ENCODE data around the gene D2HGDH.
"Not testable (repeated sequence)": the region's sequence is repeated elsewhere in the genome, so short reads cannot be mapped to it uniquely, and the experiment has no call there.

D2HGDH gene

GRCh38 chr2:241726459-241726858 lies 8.0 kb upstream of the D2HGDH start:
- DNase-seq, result no peak

GRCh38 chr2:241728000-241728399 lies 6.4 kb upstream of the D2HGDH start:
- DNase-seq, result no peak

- DNase-seq, result no peak
Observed at GRCh38 chr2:241728627-241729026, 5.8 kb upstream of the D2HGDH start.

DNA sequence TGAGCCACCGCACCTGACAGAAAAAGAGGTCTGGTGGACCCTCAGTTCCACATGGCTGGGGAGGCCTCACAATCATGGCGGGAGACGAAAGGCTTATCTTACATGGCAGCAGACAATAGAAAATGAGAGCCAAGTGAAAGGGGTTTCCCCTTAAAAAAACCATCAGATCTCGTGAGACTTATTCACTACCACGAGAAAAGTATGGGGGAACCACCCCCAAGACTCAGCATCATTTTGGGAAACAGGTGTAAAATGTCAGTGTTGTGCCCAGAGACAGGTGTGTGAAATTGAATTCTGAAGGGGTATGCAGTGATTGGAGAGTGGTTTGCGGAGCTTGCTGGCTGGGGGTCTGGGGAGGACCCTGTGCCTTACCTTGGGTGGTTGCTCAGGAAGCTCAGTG lies 4.6 kb upstream of the D2HGDH start:
- no peak for DNase-seq

- no peak for DNase-seq
Observed at GRCh38 chr2:241730671-241731293, 3.6 kb upstream of the D2HGDH start.

- DNase-seq, result not testable (repeated sequence)
Observed at GRCh38 chr2:241732513-241733186, 1.8 kb upstream of the D2HGDH start.

DNA sequence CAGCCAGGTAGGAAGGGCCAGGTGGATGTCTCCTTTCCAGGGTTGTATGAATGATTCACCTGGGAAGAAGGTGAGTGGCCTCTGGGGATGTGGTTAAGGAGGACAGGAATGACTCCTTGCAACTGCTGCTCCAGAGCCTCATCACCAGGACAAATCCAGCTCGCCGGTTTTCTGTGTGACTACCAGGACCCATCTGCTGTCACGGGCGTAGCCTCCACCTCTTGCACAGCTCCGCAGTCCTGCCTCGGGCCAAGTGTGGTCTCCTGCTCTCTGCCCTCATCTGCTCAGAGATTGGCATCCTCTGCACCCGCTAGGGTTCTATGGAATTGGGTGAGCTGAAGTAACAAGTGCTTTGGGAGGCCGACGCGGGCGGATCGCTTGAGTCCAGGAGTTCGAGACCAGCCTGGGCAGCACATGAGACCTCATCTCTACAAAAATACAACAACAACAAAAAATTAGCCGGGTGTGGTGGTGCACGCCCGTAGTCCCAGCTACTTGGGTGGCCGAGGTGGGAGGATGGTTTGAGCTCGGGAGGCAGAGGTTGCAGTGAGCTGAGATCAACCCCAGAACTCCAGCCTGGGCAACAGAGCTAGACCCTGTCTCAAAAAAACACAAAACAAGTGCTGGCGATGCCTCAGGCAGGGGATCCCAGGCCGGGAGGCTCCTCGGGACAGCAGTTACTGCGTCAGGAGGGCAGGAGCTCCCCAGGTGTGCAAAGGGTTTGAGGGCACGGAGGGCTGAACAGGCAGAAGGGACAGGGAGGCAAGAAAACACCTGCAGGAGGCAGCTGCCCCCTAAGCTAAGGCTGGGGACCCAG lies 831 bp upstream of the D2HGDH start:
- DNase-seq, result no peak

- no peak for DNase-seq
Observed at GRCh38 chr2:241734208-241734466, 293 bp upstream of the D2HGDH start.

- no peak for DNase-seq
Observed at GRCh38 chr2:241736111-241736510, 1.7 kb downstream of the D2HGDH start.

DNA sequence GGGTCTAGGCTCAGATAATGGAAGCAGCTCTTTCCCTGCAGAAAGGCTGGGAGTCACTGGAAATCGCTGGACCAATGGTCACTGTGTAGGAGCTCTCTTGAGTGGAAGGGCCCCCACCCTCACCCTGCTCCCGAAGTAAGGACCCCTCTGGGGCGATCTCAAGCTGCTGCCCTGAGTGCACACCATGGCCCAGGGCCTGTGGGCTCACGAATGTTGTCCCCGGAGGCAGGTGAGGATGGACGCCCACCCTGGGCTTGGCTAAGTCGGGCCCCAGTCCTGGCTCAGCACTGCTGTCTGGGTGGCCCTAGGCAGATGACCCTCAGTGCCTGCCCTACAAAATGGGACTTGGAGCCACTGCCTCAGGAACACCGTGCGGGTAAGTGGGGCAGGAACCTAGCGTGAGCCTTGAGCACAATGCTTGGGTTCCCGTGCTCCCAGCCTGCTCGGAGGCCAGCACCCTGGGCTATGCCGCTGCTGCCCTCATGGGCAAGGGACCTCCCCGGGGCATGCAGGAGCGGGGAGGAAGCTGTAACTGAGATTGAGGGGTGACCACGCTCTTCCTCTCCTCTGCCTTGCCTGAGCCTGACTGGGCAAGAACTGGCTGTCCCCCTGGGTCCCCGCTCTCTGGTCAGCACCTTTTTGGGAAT lies 3.7 kb downstream of the D2HGDH start:
- DNase-seq, result no peak

- DNase-seq, result no peak
Observed at GRCh38 chr2:241739177-241739576, 4.7 kb downstream of the D2HGDH start.

DNA sequence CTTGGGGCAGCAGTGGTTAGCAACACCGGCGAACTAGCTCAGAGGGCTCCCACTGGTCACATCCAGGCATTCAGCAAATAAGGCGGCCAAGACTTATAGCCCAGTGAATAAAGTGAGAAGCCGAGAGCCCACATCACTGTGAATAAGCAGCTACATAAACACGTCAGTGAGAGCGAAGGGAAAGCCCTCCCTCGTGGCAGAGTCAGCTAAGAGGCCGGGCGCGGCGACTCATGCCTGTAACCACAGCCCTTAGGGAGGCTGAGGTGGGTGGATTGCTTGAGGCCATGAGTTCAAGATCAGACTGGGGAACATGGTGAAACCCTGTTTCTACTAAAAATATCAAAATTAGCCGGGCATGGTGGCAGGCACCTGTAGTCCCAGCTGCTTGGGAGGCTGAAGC lies 5.2 kb downstream of the D2HGDH start:
- DNase-seq, result no peak

DNA sequence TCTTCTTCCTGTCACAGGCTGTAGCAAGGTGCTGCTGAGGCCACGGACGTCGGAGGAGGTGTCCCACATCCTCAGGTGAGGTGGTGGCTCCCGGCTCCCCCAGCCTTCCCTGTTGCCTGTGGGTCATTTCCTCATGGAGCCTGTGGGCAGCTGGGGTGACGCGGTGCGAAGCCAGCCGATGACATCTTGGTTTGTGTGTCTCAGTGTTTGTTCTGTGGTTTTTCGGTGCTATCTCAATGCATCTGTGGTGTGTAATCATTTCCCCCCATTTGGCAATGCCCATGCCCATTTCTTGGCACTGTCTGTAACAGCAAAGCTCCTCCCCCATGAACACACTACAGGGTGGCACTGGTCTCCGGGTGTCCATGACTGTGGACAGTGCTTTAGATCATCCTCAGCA lies 6.6 kb downstream of the D2HGDH start:
- DNase-seq, result no peak

GRCh38 chr2:241742320-241742939 lies 8.0 kb downstream of the D2HGDH start:
- DNase-seq, result no peak

DNA sequence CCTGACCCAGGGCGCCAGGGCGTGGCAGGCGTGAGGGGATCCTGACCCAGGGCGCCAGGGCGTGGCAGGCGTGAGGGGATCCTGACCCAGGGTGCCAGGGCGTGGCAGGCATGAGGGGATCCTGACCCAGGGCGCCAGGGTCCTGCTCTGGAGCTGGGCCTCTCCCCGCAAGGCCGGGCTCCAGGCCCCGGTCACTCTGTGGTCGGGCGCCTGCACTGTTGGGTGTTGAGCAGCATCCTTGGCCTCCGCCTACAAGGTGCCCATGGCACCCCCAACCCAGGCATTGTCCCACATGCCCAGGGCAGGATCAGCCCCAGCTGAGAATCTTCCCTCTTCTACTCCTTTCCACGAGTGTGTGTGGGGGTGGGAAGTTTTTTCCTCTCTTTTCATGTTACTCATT lies 8.6 kb downstream of the D2HGDH start:
- not testable (repeated sequence) for DNase-seq

DNA sequence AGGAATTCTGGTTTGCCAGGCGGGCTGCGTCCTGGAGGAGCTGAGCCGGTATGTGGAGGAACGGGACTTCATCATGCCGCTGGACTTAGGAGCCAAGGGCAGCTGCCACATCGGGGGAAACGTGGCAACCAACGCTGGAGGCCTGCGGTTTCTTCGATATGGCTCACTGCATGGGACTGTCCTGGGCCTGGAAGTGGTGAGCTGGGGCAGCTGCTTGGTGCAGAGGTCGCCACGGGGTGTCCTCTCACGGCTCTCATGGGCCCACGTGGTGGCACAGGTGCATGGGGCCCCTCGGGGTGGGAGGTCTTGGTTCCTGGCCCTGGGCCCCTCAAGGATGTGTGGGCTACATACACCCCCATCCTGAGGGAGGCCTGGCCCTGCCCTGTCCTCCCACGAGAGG lies 9.2 kb downstream of the D2HGDH start:
- no peak for DNase-seq

DNA sequence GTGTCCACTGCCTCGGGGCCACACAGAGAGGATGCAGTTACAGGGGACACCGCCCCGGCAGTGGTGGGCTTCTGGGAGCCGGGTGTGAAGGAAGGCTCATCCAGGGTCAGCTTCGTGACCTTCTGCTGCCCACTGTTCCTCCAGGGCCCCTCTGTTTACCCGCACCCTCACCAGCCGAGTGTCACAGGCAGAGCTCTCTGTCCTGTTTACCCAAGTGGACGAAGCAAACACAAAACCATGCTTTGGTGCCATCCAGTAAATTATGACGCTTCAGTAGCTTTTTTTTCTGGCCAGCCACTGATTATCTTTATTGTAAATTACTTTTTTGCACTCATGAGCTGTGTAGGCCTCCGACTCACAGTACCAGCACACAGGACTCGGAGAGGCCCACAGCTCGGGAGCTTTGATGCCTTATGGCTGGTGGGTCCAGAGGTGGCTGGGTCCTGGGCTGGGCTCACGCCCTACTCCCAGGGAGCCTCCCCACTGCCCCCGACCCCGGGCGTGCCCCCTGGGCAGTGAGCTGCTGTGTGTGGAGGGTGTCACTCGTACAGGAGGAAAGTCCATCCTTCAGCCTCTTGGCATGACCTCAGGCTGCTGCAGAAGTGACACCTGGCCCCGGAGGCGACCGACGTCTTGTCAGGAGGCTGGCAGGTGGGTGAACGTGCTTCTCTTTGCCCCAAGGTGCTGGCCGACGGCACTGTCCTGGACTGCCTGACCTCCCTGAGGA lies 9.8 kb downstream of the D2HGDH start:
- DNase-seq, result no peak

- no peak for DNase-seq
Observed at GRCh38 chr2:241745276-241745675, 10.8 kb downstream of the D2HGDH start.

DNA sequence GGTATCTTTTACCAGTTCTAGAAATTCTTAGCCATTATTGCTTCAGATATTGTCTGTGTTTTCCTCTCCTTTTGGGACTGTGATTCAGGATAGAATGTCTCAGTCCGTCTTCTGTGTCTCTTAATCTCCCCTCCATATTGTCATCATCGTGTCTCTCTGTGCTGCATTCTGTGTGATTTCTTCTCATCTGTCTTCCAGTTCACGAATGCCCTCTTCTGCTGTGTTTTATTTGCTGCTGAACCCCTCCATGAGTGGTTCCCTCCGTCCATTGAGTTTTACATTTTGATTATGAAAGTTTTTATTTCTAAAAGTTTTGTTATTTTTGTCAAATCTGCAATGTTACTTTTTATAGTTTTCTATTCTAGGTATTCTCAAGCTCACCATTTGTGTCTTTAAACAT lies 11.7 kb downstream of the D2HGDH start:
- DNase-seq, result no peak

GRCh38 chr2:241748468-241749256 lies 14.2 kb downstream of the D2HGDH start:
- no peak for DNase-seq

DNA sequence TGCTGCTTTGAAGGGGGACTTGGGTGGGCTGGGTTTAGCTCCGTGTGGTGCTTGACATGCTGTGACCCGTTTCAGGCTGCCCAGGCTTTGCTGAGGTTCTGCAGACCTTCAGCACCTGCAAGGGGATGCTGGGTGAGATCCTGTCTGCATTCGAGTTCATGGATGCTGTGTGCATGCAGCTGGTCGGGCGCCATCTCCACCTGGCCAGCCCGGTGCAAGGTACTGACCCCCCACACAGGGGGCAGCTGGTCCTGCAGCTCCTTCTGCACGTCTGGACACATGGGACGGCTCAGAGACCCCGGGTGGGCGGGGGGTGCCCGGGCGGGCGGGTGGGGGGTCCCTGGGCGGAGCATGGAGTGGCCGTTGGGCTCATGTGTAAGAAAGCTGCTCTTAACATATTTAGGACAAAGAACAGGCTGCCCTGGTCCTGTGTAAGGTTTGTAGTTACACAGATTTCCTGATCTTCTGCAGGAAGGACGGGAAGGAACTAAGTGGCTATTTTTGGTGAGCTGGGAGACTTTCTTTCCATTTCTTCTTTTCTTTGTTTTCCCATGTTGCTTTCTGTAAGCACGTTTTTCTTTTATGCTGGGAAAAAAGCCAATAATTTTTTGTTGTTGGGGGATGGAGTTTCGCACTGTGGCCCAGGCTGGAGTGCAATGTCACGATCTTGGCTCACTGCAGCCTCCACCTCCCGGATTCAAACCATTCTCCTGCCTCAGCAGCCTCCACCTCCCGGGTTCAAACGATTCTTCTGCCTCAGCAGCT lies 15.8 kb downstream of the D2HGDH start:
- DNase-seq, result no peak

Data from SIG-M5 (cell line).